ENCODE data around the gene DOCK6.

DNA sequence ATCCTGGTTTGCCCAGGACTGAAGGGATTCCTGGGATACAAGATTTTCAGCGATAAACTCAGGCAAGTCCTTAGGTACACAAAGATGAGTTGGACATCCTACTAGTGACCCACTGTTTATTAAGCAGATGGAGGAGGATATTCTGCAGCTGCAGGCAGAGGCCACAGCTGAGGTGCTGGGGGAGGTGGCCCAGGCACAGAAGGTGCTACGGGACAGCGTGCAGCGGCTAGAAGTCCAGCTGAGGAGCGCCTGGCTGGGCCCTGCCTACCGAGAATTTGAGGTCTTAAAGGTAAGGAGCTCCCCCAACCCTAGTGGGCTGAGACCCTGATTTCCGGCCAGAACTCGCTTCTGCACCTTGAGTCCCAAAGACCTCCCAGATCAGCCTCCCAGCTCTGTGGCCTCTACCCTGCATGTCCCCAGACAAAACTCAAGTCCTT lies 22.3 kb downstream of the DOCK6 start:
- TF ChIP-seq, protein P1, sequence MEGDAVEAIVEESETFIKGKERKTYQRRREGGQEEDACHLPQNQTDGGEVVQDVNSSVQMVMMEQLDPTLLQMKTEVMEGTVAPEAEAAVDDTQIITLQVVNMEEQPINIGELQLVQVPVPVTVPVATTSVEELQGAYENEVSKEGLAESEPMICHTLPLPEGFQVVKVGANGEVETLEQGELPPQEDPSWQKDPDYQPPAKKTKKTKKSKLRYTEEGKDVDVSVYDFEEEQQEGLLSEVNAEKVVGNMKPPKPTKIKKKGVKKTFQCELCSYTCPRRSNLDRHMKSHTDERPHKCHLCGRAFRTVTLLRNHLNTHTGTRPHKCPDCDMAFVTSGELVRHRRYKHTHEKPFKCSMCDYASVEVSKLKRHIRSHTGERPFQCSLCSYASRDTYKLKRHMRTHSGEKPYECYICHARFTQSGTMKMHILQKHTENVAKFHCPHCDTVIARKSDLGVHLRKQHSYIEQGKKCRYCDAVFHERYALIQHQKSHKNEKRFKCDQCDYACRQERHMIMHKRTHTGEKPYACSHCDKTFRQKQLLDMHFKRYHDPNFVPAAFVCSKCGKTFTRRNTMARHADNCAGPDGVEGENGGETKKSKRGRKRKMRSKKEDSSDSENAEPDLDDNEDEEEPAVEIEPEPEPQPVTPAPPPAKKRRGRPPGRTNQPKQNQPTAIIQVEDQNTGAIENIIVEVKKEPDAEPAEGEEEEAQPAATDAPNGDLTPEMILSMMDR (IDR thresholded peaks at IDR 0.05), result no peak
- TF ChIP-seq POLR2A (IDR thresholded peaks at IDR 0.05), result no peak
